Stimulated activated CD4-positive, alpha-beta T cell treated with anti-CD3 and anti-CD28 coated beads, Interleukin-2, amount 100 ng/mL, for 4 hours (primary cell): ENCODE results near the gene SP110.
"Not testable (repeated sequence)": the region's sequence is repeated elsewhere in the genome, so short reads cannot be mapped to it uniquely, and the experiment has no call there.

Source experiments
- DNase-seq: peaks from one replicate; pipeline ENCODE4 v3.0.0-alpha.2; 2020; ENCODE audit warnings: low read depth

SP110 gene

GRCh38 chr2:230219419-230220331 lies at the start of gene SP110:
TSS of gene SP110 (minus strand) at chr2:230219984. CDS start at chr2:230216927, 3,057 bp downstream.
- DNase-seq, result peak; percentile 77

- DNase-seq, result no peak
Observed at GRCh38 chr2:230268606-230269243, 48.9 kb upstream of the SP110 start.

- no peak for DNase-seq
Observed at GRCh38 chr2:230267556-230267955, 47.8 kb upstream of the SP110 start.

GRCh38 chr2:230267059-230267458 lies 47.3 kb upstream of the SP110 start:
- no peak for DNase-seq

- no peak for DNase-seq
Observed at GRCh38 chr2:230266638-230267037, 46.9 kb upstream of the SP110 start.

GRCh38 chr2:230264945-230265344 lies 45.2 kb upstream of the SP110 start:
- not testable (repeated sequence) for DNase-seq

DNA sequence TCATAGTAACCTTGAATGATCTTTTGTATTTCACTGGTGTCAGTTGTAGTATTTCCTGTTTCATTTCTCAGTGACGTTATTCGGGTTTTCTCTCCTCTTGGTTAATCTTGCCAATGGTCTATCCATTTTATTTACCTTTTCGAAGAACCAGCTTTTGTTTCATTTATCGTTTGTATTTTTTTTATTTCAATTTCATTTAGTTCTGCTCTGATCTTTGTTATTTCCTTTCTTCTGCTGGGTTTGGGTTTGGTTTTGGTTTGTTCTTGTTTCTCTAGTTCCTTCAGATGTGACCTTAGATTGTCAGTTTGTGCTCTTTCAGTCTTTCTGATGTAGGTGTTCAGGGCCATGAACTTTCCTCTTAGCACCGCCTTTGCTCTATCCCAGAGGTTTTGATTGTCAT lies 42.5 kb upstream of the SP110 start:
- DNase-seq, result no peak

DNA sequence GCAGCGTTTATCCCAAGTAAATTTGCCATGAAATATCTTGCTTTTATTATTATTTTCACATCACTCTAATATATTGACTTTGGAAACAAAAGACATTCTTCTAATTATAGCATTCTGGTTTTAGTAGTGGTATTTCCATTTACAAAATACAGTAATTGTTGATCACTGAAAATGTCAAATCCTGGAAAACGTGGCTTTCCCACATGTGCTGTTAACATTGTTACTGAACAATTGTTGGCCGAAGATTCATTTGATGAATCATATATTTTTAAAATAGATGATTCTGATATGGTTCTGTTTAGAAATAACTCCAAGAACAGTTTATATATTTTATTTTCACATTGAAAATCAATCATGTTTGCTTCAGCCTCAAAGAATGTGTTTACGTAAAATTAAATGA lies 38.7 kb upstream of the SP110 start:
- DNase-seq, result no peak

GRCh38 chr2:230256733-230257332 lies 37.0 kb upstream of the SP110 start:
- DNase-seq, result no peak

DNA sequence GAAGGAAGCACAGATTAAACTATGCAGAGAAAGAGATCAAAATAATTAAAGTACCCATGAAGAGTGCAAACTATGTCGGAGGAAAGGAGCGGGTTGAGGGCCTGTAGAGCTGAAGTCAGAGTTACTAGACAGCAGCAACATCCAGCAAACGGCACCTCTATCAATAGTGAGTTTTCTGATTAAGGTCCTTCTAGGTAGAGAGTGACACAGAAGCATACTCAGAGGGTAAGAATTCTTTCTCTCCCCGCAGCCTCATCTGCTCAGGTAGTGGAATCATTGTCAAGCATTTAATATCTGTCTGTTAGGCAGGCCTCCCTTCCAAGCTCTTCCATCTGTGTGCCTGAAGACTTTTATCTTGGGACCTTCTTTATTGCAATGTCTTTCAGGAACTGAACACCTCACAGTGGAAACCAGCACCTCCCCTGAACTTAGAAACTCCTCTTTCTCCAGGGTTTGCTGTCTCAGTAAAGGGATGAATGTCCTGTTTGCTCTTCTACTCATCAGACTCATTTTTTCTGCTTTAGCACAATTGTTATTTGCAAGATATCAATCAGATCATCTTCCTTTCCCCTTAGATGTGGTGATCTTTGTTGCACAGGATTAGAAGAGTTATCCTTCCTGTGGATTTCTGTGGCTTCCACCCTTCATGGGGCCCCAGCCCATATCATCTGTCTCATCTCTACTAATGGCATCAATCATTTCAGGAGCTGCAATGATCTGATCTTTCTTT lies 34.5 kb upstream of the SP110 start:
- no peak for DNase-seq

GRCh38 chr2:230250231-230250630 lies 30.4 kb upstream of the SP110 start:
- no peak for DNase-seq

DNA sequence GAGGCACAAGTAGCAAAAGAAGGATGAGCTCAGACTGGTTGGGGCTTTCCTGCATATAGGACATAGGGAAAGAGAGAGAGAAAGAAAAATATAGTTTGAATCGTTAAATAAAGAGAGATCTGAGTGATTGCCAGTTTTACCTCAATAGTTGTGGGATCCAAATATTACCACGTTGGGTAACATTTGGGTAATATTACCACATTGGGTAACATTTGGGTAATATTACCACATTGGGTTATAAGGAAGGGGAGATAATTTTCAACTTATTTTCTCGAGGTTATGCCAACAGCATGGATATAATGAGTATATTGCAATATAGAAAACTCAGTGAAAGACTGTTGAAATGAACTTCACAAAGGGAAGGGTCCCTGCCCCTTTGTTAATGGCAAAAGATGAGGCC lies 26.4 kb upstream of the SP110 start:
- no peak for DNase-seq

GRCh38 chr2:230244211-230244610 lies 24.4 kb upstream of the SP110 start:
- no peak for DNase-seq

GRCh38 chr2:230234845-230235244 lies 15.1 kb upstream of the SP110 start:
- no peak for DNase-seq

GRCh38 chr2:230234122-230234722 lies 14.4 kb upstream of the SP110 start:
- no peak for DNase-seq

GRCh38 chr2:230231251-230231650 lies 11.5 kb upstream of the SP110 start:
- no peak for DNase-seq

DNA sequence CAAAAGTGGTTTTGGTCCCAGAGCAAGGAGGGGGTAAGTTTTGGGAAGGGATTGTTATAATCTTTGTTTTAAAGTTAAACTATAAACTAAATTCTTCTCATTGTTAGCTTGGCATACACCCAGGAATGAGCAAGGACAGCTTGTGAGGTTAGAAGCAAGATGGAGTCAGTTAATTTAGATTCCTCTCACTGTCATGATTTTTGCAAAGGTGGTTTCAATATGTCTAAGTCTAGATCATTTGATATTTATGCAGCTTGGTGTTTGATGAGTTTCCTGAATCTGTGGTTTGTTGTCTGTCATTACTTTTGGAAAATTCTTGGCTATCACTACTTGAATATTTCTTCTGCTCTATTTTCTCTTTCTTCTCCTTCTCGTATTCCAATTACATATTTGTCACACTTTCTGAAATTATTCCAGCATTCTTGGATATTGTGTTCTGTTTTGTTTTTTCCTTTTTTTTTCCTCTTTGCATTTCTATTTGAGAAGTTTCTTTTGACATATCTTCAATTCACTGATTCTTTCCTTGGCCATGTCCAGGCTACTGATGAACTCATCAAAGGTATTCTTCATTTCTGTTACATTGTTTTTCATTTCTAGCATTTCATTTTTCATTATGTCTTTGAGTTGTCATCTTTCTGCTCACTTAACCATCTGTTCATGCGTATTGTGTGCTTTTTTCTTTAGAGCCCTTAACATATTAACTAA lies 10.9 kb upstream of the SP110 start:
- no peak for DNase-seq

GRCh38 chr2:230230087-230230486 lies 10.3 kb upstream of the SP110 start:
- DNase-seq, result no peak

GRCh38 chr2:230227216-230227615 lies 7.4 kb upstream of the SP110 start:
- no peak for DNase-seq

GRCh38 chr2:230226051-230226551 lies 6.3 kb upstream of the SP110 start:
- DNase-seq, result no peak

GRCh38 chr2:230225486-230225885 lies 5.7 kb upstream of the SP110 start, which contains the start of gene SP140:
TSS of gene SP140 (plus strand) at chr2:230225736. CDS start at chr2:230225845, 109 bp downstream.
- peak; percentile 84 for DNase-seq
